Measurements from ENCODE around the gene BPIFB4. TPM values are rescaled to one million over a fixed set of nuclear protein-coding genes. Genes with fewer than 3 reads are reported as not detected.

The BPIFB4 gene
- total and polyA plus RNA-seq, 9 of the 15 experiments (the other 6 are each of a cell fraction or from before 2014, with no cell fraction given) = not detected

GRCh38 chr20:33084722-33085121 lies 5.3 kb downstream of the BPIFB4 start:
- Histone ChIP-seq H3K36me3 (ENCODE audit: control insufficient read depth, insufficient read depth, low read length) (no peaks in the 10 kb centered on the region), H3K9me3 (replicated peaks; ENCODE audit: control insufficient read depth, insufficient read depth, low read depth, low read length) (no peaks in the 10 kb centered on the region), H3K9me1 (ENCODE audit: control insufficient read depth, insufficient read depth, low read length) (no peaks in the 10 kb centered on the region), H3K4me2 (ENCODE audit: insufficient read depth, low read length) (no peak overlapping the region), H3K79me2 (ENCODE audit: control insufficient read depth, insufficient read depth, low read length) (no peaks in the 10 kb centered on the region), H4K20me1 (replicated peaks; ENCODE audit: control insufficient read depth, insufficient read depth, low read length) (peaks cover 7% of the 10 kb centered on the region; the same call in 1 of the 2 replicates), H3K9ac (ENCODE audit: insufficient read depth in 1 of 2, low read depth in 2 of 2, low read length in 2 of 2) (no peak overlapping the region), H3K27me3 (ENCODE audit: control insufficient read depth in 2 of 2, insufficient read depth in 2 of 2, low read length in 2 of 2) (peaks cover 14 to 50% of the 10 kb centered on the region in 2 experiments; a peak in 4 of 5 replicates), H3K4me3 (no peak overlapping the region), H2AFZ (ENCODE audit: low read depth, low read length) (no peak overlapping the region), H3K27ac (ENCODE audit: extremely low read depth, low read depth, low read length) (no peak overlapping the region), H3K4me1 (replicated peaks in 1 of 2; ENCODE audit: control insufficient read depth in 2 of 2, insufficient read depth in 2 of 2, low read length in 2 of 2) (peaks cover 0 to 5% of the 10 kb centered on the region in 2 experiments; a peak in 1 of 5 replicates)
- DNase-seq (ENCODE audit: extremely low read depth in 1 of 4, low spot score in 3 of 4) (no peak), ATAC-seq (no peak), FAIRE-seq (no peak)
- ChIA-PET POLR2A (no interaction called here), CTCF (ENCODE audit: low intra/inter-chr PET ratio) (no interaction called here)
- no TSS peak for BruUV-seq (replicated peaks)
- WGBS (ENCODE audit: insufficient coverage, low coverage, missing lambda C conversion rate) = 2% methylated on average over 14 of the region's 15 CpGs
- TF ChIP-seq KDM2B (CRISPR knock-in tag; IDR thresholded peaks at IDR 0.05) (no peak), ZNF644 (tag; IDR thresholded peaks at IDR 0.05; ENCODE audit: low read depth) (no peak), FOXJ3 (CRISPR knock-in tag; IDR thresholded peaks at IDR 0.05) (no peak), KLF10 (CRISPR knock-in tag; IDR thresholded peaks at IDR 0.05) (no peak), HOXB6 (CRISPR knock-in tag; IDR thresholded peaks at IDR 0.05; ENCODE audit: borderline replicate concordance) (no peak), ZZZ3 (IDR thresholded peaks at IDR 0.05) (no peak), PML (IDR thresholded peaks at IDR 0.05; ENCODE audit: low read length) (no peak)
- TF ChIP-seq, protein P1, sequence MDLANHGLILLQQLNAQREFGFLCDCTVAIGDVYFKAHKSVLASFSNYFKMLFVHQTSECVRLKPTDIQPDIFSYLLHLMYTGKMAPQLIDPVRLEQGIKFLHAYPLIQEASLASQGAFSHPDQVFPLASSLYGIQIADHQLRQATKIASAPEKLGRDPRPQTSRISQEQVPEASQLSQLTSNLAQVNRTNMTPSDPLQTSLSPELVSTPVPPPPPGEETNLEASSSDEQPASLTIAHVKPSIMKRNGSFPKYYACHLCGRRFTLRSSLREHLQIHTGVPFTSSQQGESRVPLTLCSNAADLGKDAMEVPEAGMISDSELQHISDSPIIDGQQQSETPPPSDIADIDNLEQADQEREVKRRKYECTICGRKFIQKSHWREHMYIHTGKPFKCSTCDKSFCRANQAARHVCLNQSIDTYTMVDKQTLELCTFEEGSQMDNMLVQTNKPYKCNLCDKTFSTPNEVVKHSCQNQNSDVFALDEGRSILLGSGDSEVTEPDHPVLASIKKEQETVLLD (IDR thresholded peaks at IDR 0.05) = no peak
- in situ Hi-C loops (cut with MboI) = no loop called here
- intact Hi-C loops (cut with micrococcal nuclease) = no loop called here

Data from K562 (cell line).